ENCODE measurements around the gene LIMS2. TPM values are rescaled to one million over a fixed set of nuclear protein-coding genes. Genes with fewer than 3 reads are reported as not detected.

LIMS2 gene
- total and polyA plus RNA-seq, 10 donors = 62.5 to 437 (median 115) TPM

DNA sequence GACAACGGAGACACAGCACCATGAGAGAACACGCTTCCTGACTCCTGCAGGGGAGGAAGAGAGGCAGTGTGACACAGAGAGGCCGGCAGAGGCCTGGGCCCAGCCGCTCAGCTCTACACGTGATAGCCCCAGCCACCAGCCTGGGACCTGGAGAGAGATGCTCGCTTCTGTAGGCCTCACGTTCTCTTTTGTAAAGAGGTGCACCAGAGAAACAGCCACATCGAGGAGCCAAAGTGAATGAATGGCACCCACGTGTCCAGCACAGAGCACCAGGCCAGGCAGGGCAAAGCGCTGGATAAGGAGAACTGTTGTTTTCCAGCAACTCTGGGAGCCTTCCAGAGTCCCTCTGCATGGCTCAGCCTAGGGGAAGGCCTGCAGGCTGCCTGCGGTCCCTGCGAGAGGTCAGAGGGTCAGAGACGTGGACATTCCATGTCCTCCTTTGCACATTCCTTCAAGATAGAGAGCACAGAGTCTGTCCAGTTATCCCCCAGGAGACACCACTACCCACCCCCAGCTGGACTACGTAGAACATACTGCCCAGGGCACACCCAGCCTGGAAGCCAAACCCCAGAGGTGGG lies 14.2 kb downstream of the LIMS2 start:
- intact Hi-C loops (cut with DNase I; ENCODE audit: low total_unique reads) = no loop called here
- peaks cover 14 to 98% (median 63%) of the 10 kb centered on the region in 6 donors for H3K4me1 ChIP-seq
- H3K9me3 ChIP-seq = no peaks in the 10 kb centered on the region
- TF ChIP-seq, protein P1, sequence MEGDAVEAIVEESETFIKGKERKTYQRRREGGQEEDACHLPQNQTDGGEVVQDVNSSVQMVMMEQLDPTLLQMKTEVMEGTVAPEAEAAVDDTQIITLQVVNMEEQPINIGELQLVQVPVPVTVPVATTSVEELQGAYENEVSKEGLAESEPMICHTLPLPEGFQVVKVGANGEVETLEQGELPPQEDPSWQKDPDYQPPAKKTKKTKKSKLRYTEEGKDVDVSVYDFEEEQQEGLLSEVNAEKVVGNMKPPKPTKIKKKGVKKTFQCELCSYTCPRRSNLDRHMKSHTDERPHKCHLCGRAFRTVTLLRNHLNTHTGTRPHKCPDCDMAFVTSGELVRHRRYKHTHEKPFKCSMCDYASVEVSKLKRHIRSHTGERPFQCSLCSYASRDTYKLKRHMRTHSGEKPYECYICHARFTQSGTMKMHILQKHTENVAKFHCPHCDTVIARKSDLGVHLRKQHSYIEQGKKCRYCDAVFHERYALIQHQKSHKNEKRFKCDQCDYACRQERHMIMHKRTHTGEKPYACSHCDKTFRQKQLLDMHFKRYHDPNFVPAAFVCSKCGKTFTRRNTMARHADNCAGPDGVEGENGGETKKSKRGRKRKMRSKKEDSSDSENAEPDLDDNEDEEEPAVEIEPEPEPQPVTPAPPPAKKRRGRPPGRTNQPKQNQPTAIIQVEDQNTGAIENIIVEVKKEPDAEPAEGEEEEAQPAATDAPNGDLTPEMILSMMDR (IDR thresholded peaks at IDR 0.05 in 8 of 11, conservative IDR thresholded peaks at IDR 0.05 in 3 of 11) = no peak
- TF ChIP-seq POLR2AphosphoS5 (IDR thresholded peaks at IDR 0.05) (peak in 1 of 3 donors; percentile 9), POLR2A (IDR thresholded peaks at IDR 0.05) (no peak)
- H3K4me3 ChIP-seq = no peak overlapping the region
- H3K27me3 ChIP-seq (replicated peaks in 1 of 7) = peaks cover 0 to 47% (median 13%) of the 10 kb centered on the region in 7 donors
- peak overlapping the region; percentile 36 to 88 (median 82) for H3K27ac ChIP-seq
- DNase-seq = peak; percentile 61
- WGBS, 5 donors = 80 to 90% (median 85%) methylated on average over 12 to 14 of the region's 14 CpGs
- peaks cover 0 to 24% (median 0%) of the 10 kb centered on the region in 6 donors for H3K36me3 ChIP-seq

DNA sequence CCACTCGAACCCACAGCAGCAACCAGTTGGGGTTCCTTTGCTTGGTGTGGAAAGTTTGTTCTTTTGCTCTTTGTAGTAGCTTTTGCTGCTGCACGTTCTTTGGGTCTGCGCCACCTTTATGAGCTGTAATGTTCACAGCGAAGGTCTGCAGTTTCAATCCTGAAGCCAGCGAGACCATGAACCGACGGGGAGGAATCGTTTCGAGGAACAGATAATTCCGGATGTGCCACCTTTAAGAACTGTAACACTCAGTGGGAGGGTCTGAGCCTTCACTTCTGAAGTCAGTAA lies 15.1 kb downstream of the LIMS2 start:
- WGBS, 5 donors = 87 to 93% (median 91%) methylated on average over 10 of the region's 10 CpGs
- Histone ChIP-seq H3K27ac (peak overlapping the region in 7 of 8 donors; percentile 72 to 88 (median 85)), H3K27me3 (replicated peaks in 1 of 7) (peaks cover 0 to 38% (median 13%) of the 10 kb centered on the region in 7 donors), H3K4me3 (no peak overlapping the region), H3K9me3 (no peaks in the 10 kb centered on the region), H3K36me3 (peaks cover 0 to 28% (median 0%) of the 10 kb centered on the region in 6 donors), H3K4me1 (peaks cover 14 to 98% (median 61%) of the 10 kb centered on the region in 6 donors)
- TF ChIP-seq POLR2AphosphoS5 (IDR thresholded peaks at IDR 0.05) (no peak), POLR2A (IDR thresholded peaks at IDR 0.05) (no peak)
- TF ChIP-seq, protein P1 (IDR thresholded peaks at IDR 0.05 in 8 of 11, conservative IDR thresholded peaks at IDR 0.05 in 3 of 11) = no peak
- peak; percentile 16 for DNase-seq
- intact Hi-C loops (cut with DNase I; ENCODE audit: low total_unique reads) = no loop called here

DNA sequence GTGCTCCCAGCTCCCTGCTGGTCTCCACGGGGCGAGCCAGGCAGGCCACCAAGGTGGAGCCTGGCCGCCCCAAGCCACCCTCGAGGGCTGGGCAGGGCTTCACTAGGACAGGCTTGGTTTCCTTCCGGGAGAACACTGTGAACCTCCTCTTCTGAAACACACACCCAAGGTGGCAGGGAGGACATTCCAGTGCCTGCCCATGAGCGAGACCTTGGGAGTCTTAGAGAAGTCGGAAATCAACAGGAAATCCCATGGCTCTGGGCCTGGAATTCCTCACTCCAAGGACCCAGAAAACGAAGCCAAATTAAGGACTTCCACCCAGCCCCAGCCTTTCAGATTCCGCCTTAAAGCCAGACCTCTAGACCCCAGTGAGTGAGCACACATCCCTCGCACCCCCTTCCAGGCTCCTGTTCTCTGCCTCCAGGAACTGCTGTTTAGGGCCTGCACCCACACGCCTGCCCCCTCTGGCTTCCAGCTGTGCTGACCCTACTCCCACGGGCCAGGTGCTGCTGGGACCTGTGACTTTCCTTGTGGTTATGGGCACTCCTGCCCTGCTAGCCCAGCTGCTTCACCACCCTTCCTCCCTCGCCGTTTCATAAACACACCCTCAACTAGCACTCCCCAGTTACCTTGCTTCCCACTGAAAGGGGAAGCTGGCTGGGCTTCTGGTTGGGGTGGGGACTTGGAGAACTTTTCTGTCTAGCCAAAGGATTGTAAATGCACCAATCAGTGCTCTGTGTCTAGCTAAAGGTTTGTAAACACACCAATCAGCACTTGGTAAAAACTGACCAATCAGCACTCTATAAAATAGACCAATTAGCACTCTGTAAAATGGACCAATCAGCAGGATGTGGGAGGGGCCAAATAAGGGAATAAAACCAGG lies 15.7 kb downstream of the LIMS2 start:
- peaks cover 0 to 31% (median 0%) of the 10 kb centered on the region in 6 donors for H3K36me3 ChIP-seq
- H3K4me1 ChIP-seq = peaks cover 14 to 98% (median 62%) of the 10 kb centered on the region in 6 donors

More for the DNA sequence above, 15.7 kb downstream of the LIMS2 start:
- no peak for TF ChIP-seq POLR2A (IDR thresholded peaks at IDR 0.05)
- TF ChIP-seq POLR2AphosphoS5 (IDR thresholded peaks at IDR 0.05) = peak; percentile 80 to 81 (median 81)
- TF ChIP-seq, protein P1 (IDR thresholded peaks at IDR 0.05 in 8 of 11, conservative IDR thresholded peaks at IDR 0.05 in 3 of 11) = no peak
- intact Hi-C loops (cut with DNase I; ENCODE audit: low total_unique reads) = no loop called here
- Histone ChIP-seq H3K9me3 (no peaks in the 10 kb centered on the region), H3K27ac (peak overlapping the region; percentile 60 to 88 (median 83)), H3K4me3 (no peak overlapping the region), H3K27me3 (replicated peaks in 1 of 7) (peaks cover 0 to 32% (median 13%) of the 10 kb centered on the region in 7 donors)
- 46 to 68% (median 56%) methylated on average over 12 to 14 of the region's 14 CpGs for WGBS, 5 donors
- peak; percentile 84 for DNase-seq

Measured in spleen (tissue), 11 donors.